ENCODE measurements around the gene CCDC88C. TPM values are rescaled to one million over a fixed set of nuclear protein-coding genes. Genes with fewer than 3 reads are reported as not detected.

CCDC88C gene
- total RNA-seq, 2 donors from 2014 or later: 32.5 to 54.4 TPM

GRCh38 chr14:91356181-91356763, 61.3 kb downstream of the CCDC88C start:
- TF ChIP-seq CTCF (IDR thresholded peaks at IDR 0.05) (no peak), POLR2AphosphoS5 (IDR thresholded peaks at IDR 0.05) (no peak), POLR2A (IDR thresholded peaks at IDR 0.05) (no peak)
- peaks cover 2% of the 10 kb centered on the region for H3K4me1 ChIP-seq (replicated peaks)
- H3K9me3 ChIP-seq: no peaks in the 10 kb centered on the region
- intact Hi-C loops (cut with DNase I): no loop called here
- no peak overlapping the region for H3K27ac ChIP-seq
- no peaks in the 10 kb centered on the region for H3K36me3 ChIP-seq
- no peak for DNase-seq (ENCODE audit: low spot score)
- no peaks in the 10 kb centered on the region for H3K27me3 ChIP-seq (replicated peaks; ENCODE audit: insufficient read depth)
- H3K4me3 ChIP-seq: no peak overlapping the region
- WGBS: 81% methylated on average over 12 of the region's 12 CpGs

GRCh38 chr14:91354979-91355685, 62.5 kb downstream of the CCDC88C start:
- H3K4me3 ChIP-seq: no peak overlapping the region

GRCh38 chr14:91354221-91354916, 63.3 kb downstream of the CCDC88C start:
- intact Hi-C loops (cut with DNase I): no loop called here
- Histone ChIP-seq H3K4me1 (replicated peaks) (peaks cover 2% of the 10 kb centered on the region), H3K27ac (no peak overlapping the region)

More at GRCh38 chr14:91354979-91355685, 62.5 kb downstream of the CCDC88C start:
- Histone ChIP-seq H3K36me3 (no peaks in the 10 kb centered on the region), H3K4me1 (replicated peaks) (peaks cover 2% of the 10 kb centered on the region), H3K27me3 (replicated peaks; ENCODE audit: insufficient read depth) (no peaks in the 10 kb centered on the region), H3K27ac (no peak overlapping the region), H3K9me3 (no peaks in the 10 kb centered on the region)
- DNase-seq (ENCODE audit: low spot score): no peak
- 81% methylated on average over 27 of the region's 27 CpGs for WGBS
- intact Hi-C loops (cut with DNase I): no loop called here
- TF ChIP-seq POLR2A (IDR thresholded peaks at IDR 0.05) (no peak), POLR2AphosphoS5 (IDR thresholded peaks at IDR 0.05) (no peak), CTCF (IDR thresholded peaks at IDR 0.05) (no peak)

GRCh38 chr14:91352728-91353692, 64.6 kb downstream of the CCDC88C start:
- Histone ChIP-seq H3K36me3 (no peaks in the 10 kb centered on the region), H3K4me1 (replicated peaks) (peaks cover 2% of the 10 kb centered on the region), H3K9me3 (no peaks in the 10 kb centered on the region), H3K27ac (no peak overlapping the region), H3K27me3 (replicated peaks; ENCODE audit: insufficient read depth) (no peaks in the 10 kb centered on the region), H3K4me3 (no peak overlapping the region)
- no peak for DNase-seq (ENCODE audit: low spot score)
- WGBS: 78% methylated on average over 17 of the region's 17 CpGs
- intact Hi-C loops (cut with DNase I): no loop called here
- TF ChIP-seq POLR2A (IDR thresholded peaks at IDR 0.05): no peak
- no peak for TF ChIP-seq CTCF (IDR thresholded peaks at IDR 0.05)
- no peak for TF ChIP-seq POLR2AphosphoS5 (IDR thresholded peaks at IDR 0.05)

More at GRCh38 chr14:91354221-91354916, 63.3 kb downstream of the CCDC88C start:
- DNase-seq (ENCODE audit: low spot score): no peak
- Histone ChIP-seq H3K27me3 (replicated peaks; ENCODE audit: insufficient read depth) (no peaks in the 10 kb centered on the region), H3K9me3 (no peaks in the 10 kb centered on the region), H3K36me3 (no peaks in the 10 kb centered on the region), H3K4me3 (no peak overlapping the region)
- WGBS: 81% methylated on average over 14 of the region's 14 CpGs
- TF ChIP-seq POLR2AphosphoS5 (IDR thresholded peaks at IDR 0.05) (no peak), CTCF (IDR thresholded peaks at IDR 0.05) (no peak)

Data from prostate gland (tissue), 2 donors.